BLaER1 treated with 17β-estradiol and CSF1 and Interleukin-3, amounts not matched to agents 10 nM and 100 nM (cell line): ENCODE data around the gene PCGF6.
A peak's percentile ranks its signal among the peaks of the same experiment; 100 is the strongest.

Source experiments
- H3K27ac ChIP-seq, 11 experiments: shearing (Covaris generic); formaldehyde crosslinking; 2 replicates each; pipeline ENCODE4 v1.8.1; 2022
- H3K27me3 ChIP-seq, 11 experiments: shearing (Covaris generic); formaldehyde crosslinking; 2 replicates each; pipeline ENCODE4 v1.8.1; 2022
- H3K36me3 ChIP-seq, 11 experiments: shearing (Covaris generic); formaldehyde crosslinking; 2 replicates each; pipeline ENCODE4 v1.8.1; 2022
- H3K4me1 ChIP-seq, 10 experiments: shearing (Covaris generic); formaldehyde crosslinking; 2 replicates each; pipeline ENCODE4 v1.8.1; 2022
- H3K4me2 ChIP-seq, 11 experiments: shearing (Covaris generic); formaldehyde crosslinking; 2 replicates each; pipeline ENCODE4 v1.8.1; 2022
- H3K4me3 ChIP-seq, 10 experiments: shearing (Covaris generic); formaldehyde crosslinking; 2 replicates each; pipeline ENCODE4 v1.8.1; 2022
- H3K9ac ChIP-seq, 11 experiments: shearing (Covaris generic); formaldehyde crosslinking; 2 replicates each; pipeline ENCODE4 v1.8.1; 2022
- H3K9me3 ChIP-seq, 11 experiments: shearing (Covaris generic); formaldehyde crosslinking; replicated peaks in 1 of 11; 2 replicates each; pipeline ENCODE4 v1.8.1; 2022
- H4K20me1 ChIP-seq, 11 experiments: shearing (Covaris generic); formaldehyde crosslinking; 2 replicates each; pipeline ENCODE4 v1.8.1; 2022
- Cebpa-rat ChIP-seq, 11 experiments: shearing (Covaris generic); IDR thresholded peaks; 2 replicates each; pipeline ENCODE4 v1.8.1; 2022

Gene PCGF6

GRCh38 chr10:103287992-103288391 lies 62.9 kb downstream of the PCGF6 start:
- Histone ChIP-seq H3K9me3 (no peaks in the 10 kb centered on the region), H3K9ac (no peak overlapping the region), H3K4me1 (peaks cover 0 to 13% (median 0%) of the 10 kb centered on the region in 10 experiments; a peak in 4 of 20 replicates), H4K20me1 (no peaks in the 10 kb centered on the region), H3K36me3 (no peaks in the 10 kb centered on the region), H3K4me2 (no peak overlapping the region), H3K4me3 (no peak overlapping the region), H3K27ac (no peak overlapping the region), H3K27me3 (no peaks in the 10 kb centered on the region)
- no peak for TF ChIP-seq Cebpa-rat (IDR thresholded peaks at IDR 0.05)

- TF ChIP-seq Cebpa-rat (IDR thresholded peaks at IDR 0.05): peak in 1 of 11 experiments; percentile 11; a peak in 1 of 22 replicates
- no peaks in the 10 kb centered on the region for H3K36me3 ChIP-seq
- no peak overlapping the region for H3K4me3 ChIP-seq
- H3K4me1 ChIP-seq: peaks cover 0 to 15% (median 0%) of the 10 kb centered on the region in 10 experiments; a peak in 4 of 20 replicates
- H3K9me3 ChIP-seq: no peaks in the 10 kb centered on the region
- H3K27ac ChIP-seq: no peak overlapping the region
- H3K27me3 ChIP-seq: peaks cover 5 to 19% (median 13%) of the 10 kb centered on the region in 11 experiments; a peak in 17 of 22 replicates
- H4K20me1 ChIP-seq: peaks cover 0 to 5% (median 0%) of the 10 kb centered on the region in 11 experiments; a peak in 1 of 22 replicates
- H3K4me2 ChIP-seq: peak overlapping the region in 3 of 11 experiments; percentile 0 to 21 (median 7); a peak in 1 of 22 replicates
- no peak overlapping the region for H3K9ac ChIP-seq
These were observed 66.8 kb downstream of the PCGF6 start for GRCh38 chr10:103284170-103284569.

- Histone ChIP-seq H3K27ac (no peak overlapping the region), H3K4me3 (no peak overlapping the region), H3K9me3 (peaks cover 3 to 9% (median 7%) of the 10 kb centered on the region in 11 experiments), H3K4me2 (0 out of 22 replicates have a peak overlapping the region, but pooled peaks of 1 of the 11 experiments have one; percentile 9), H3K9ac (no peak overlapping the region), H3K4me1 (peaks cover 3 to 17% (median 4%) of the 10 kb centered on the region in 10 experiments), H3K27me3 (peaks cover 16 to 31% (median 25%) of the 10 kb centered on the region in 11 experiments), H4K20me1 (peaks cover 0 to 7% (median 2%) of the 10 kb centered on the region in 11 experiments; a peak in 8 of 22 replicates), H3K36me3 (no peaks in the 10 kb centered on the region)
- TF ChIP-seq Cebpa-rat (IDR thresholded peaks at IDR 0.05): no peak
These were observed 68.0 kb downstream of the PCGF6 start for GRCh38 chr10:103282961-103283360.

GRCh38 chr10:103281753-103282152 lies 69.2 kb downstream of the PCGF6 start:
- Histone ChIP-seq H4K20me1 (peaks cover 0 to 18% (median 6%) of the 10 kb centered on the region in 11 experiments; a peak in 10 of 22 replicates), H3K27ac (no peak overlapping the region), H3K4me2 (no peak overlapping the region), H3K4me1 (peaks cover 15 to 29% (median 16%) of the 10 kb centered on the region in 10 experiments), H3K36me3 (no peaks in the 10 kb centered on the region), H3K9me3 (peaks cover 7 to 19% (median 14%) of the 10 kb centered on the region in 11 experiments), H3K9ac (no peak overlapping the region), H3K4me3 (no peak overlapping the region), H3K27me3 (peaks cover 28 to 43% (median 37%) of the 10 kb centered on the region in 11 experiments)
- no peak for TF ChIP-seq Cebpa-rat (IDR thresholded peaks at IDR 0.05)

GRCh38 chr10:103280506-103280905 lies 70.4 kb downstream of the PCGF6 start:
- no peak overlapping the region for H3K27ac ChIP-seq
- H3K36me3 ChIP-seq: no peaks in the 10 kb centered on the region
- H3K9ac ChIP-seq: no peak overlapping the region
- no peak overlapping the region for H3K4me3 ChIP-seq
- H3K27me3 ChIP-seq: peaks cover 40 to 55% (median 50%) of the 10 kb centered on the region in 11 experiments
- H3K4me2 ChIP-seq: no peak overlapping the region
- peaks cover 19 to 31% (median 21%) of the 10 kb centered on the region in 10 experiments for H3K4me1 ChIP-seq
- TF ChIP-seq Cebpa-rat (IDR thresholded peaks at IDR 0.05): no peak
- peaks cover 7 to 19% (median 14%) of the 10 kb centered on the region in 11 experiments for H3K9me3 ChIP-seq
- H4K20me1 ChIP-seq: peaks cover 0 to 31% (median 13%) of the 10 kb centered on the region in 11 experiments; a peak in 11 of 22 replicates

GRCh38 chr10:103280031-103280430 lies 70.9 kb downstream of the PCGF6 start:
- Histone ChIP-seq H4K20me1 (peaks cover 0 to 31% (median 14%) of the 10 kb centered on the region in 11 experiments; a peak in 11 of 22 replicates), H3K9ac (no peak overlapping the region), H3K4me3 (no peak overlapping the region), H3K36me3 (no peaks in the 10 kb centered on the region), H3K4me1 (peaks cover 19 to 31% (median 21%) of the 10 kb centered on the region in 10 experiments), H3K27me3 (peaks cover 45 to 60% (median 54%) of the 10 kb centered on the region in 11 experiments), H3K27ac (no peak overlapping the region), H3K9me3 (peaks cover 7 to 19% (median 14%) of the 10 kb centered on the region in 11 experiments), H3K4me2 (no peak overlapping the region)
- TF ChIP-seq Cebpa-rat (IDR thresholded peaks at IDR 0.05): no peak

- peaks cover 7 to 19% (median 14%) of the 10 kb centered on the region in 11 experiments for H3K9me3 ChIP-seq
- H3K27ac ChIP-seq: no peak overlapping the region
- H3K27me3 ChIP-seq: peaks cover 47 to 64% (median 54%) of the 10 kb centered on the region in 11 experiments
- H3K4me2 ChIP-seq: no peak overlapping the region
- H3K4me1 ChIP-seq: peaks cover 18 to 29% (median 20%) of the 10 kb centered on the region in 10 experiments
- no peaks in the 10 kb centered on the region for H3K36me3 ChIP-seq
- TF ChIP-seq Cebpa-rat (IDR thresholded peaks at IDR 0.05): no peak
- no peak overlapping the region for H3K9ac ChIP-seq
- no peak overlapping the region for H3K4me3 ChIP-seq
- peaks cover 0 to 31% (median 14%) of the 10 kb centered on the region in 11 experiments; a peak in 11 of 22 replicates for H4K20me1 ChIP-seq
These were observed 72.1 kb downstream of the PCGF6 start for GRCh38 chr10:103278862-103279298.

- no peak overlapping the region for H3K27ac ChIP-seq
- H3K9me3 ChIP-seq: peaks cover 7 to 19% (median 14%) of the 10 kb centered on the region in 11 experiments
- H3K4me2 ChIP-seq: peak overlapping the region in 7 of 11 experiments; percentile 95 to 99 (median 97); a peak in 7 of 22 replicates
- no peak for TF ChIP-seq Cebpa-rat (IDR thresholded peaks at IDR 0.05)
- H4K20me1 ChIP-seq: peaks cover 0 to 31% (median 14%) of the 10 kb centered on the region in 11 experiments; a peak in 11 of 22 replicates
- H3K9ac ChIP-seq: no peak overlapping the region
- peaks cover 47 to 64% (median 54%) of the 10 kb centered on the region in 11 experiments for H3K27me3 ChIP-seq
- H3K4me3 ChIP-seq: no peak overlapping the region; a peak in 1 of 20 replicates
- H3K4me1 ChIP-seq: peaks cover 19 to 32% (median 21%) of the 10 kb centered on the region in 10 experiments
- no peaks in the 10 kb centered on the region for H3K36me3 ChIP-seq
These were observed 72.5 kb downstream of the PCGF6 start for GRCh38 chr10:103278537-103278823.

- H3K4me1 ChIP-seq: peaks cover 19 to 32% (median 21%) of the 10 kb centered on the region in 10 experiments
- H3K27ac ChIP-seq: no peak overlapping the region
- H3K4me3 ChIP-seq: peak overlapping the region; percentile 46 to 71 (median 63)
- H3K36me3 ChIP-seq: no peaks in the 10 kb centered on the region
- H4K20me1 ChIP-seq: peaks cover 0 to 32% (median 14%) of the 10 kb centered on the region in 11 experiments; a peak in 11 of 22 replicates
- no peak overlapping the region for H3K9ac ChIP-seq
- peaks cover 7 to 19% (median 14%) of the 10 kb centered on the region in 11 experiments for H3K9me3 ChIP-seq
- H3K4me2 ChIP-seq: peak overlapping the region; percentile 89 to 99 (median 97)
- TF ChIP-seq Cebpa-rat (IDR thresholded peaks at IDR 0.05): no peak
- H3K27me3 ChIP-seq: peaks cover 47 to 64% (median 54%) of the 10 kb centered on the region in 11 experiments
These were observed 73.0 kb downstream of the PCGF6 start for GRCh38 chr10:103277713-103278536.
